ENCODE measurements around the gene GDF15. TPM values are rescaled to one million over a fixed set of nuclear protein-coding genes. Genes with fewer than 3 reads are reported as not detected.
A peak's percentile ranks its signal among the peaks of the same experiment; 100 is the strongest.

The GDF15 gene
- polyA plus RNA-seq, 3 donors, result 0.36 TPM; not detected in 2

- intact Hi-C loops (cut with micrococcal nuclease), result loop anchor here (1.0 to 5.0 kb wide), 3 partner anchors 38 to 61 kb away; partner anchors contain the start of gene GDF15 (in 2 of the 2)
- no peaks in the 10 kb centered on the region for H3K9me3 Mint-ChIP-seq
- Histone ChIP-seq H3K4me2 (replicated peaks; ENCODE audit: extremely low read depth, low read length, poor library complexity, severe bottlenecking) (no peak overlapping the region), H2AFZ (ENCODE audit: insufficient read depth, low read depth, low read length, poor library complexity, severe bottlenecking) (no peak overlapping the region), H3K79me2 (ENCODE audit: insufficient read depth, low read length) (no peaks in the 10 kb centered on the region), H3K36me3 (replicated peaks in 1 of 2; ENCODE audit: control insufficient read depth in 1 of 2, insufficient read depth in 2 of 2, low read length in 2 of 2) (peaks cover 8 to 22% of the 10 kb centered on the region in 2 donors), H3K9me3 (replicated peaks in 1 of 2; ENCODE audit: control insufficient read depth in 1 of 2, insufficient read depth in 1 of 2, low read length in 2 of 2) (no peaks in the 10 kb centered on the region), H3K4me3 (replicated peaks in 1 of 3; ENCODE audit: low read depth in 2 of 3, low read length in 3 of 3) (no peak overlapping the region), H3K9ac (ENCODE audit: insufficient read depth, low read length, poor library complexity, severe bottlenecking) (no peak overlapping the region), H3K27ac (ENCODE audit: low read depth in 1 of 2, low read length in 2 of 2) (no peak overlapping the region), H3K27me3 (ENCODE audit: control insufficient read depth in 2 of 2, insufficient read depth in 2 of 2, low read length in 2 of 2) (no peaks in the 10 kb centered on the region), H4K20me1 (ENCODE audit: insufficient read depth, low read length) (peaks cover 33% of the 10 kb centered on the region), H3K4me1 (ENCODE audit: control insufficient read depth in 1 of 2, insufficient read depth in 2 of 2, low read length in 2 of 2) (peaks cover 0 to 3% of the 10 kb centered on the region in 2 donors)
- no peak overlapping the region for H3K4me3 Mint-ChIP-seq
- no CpG with 5 or more reads among the region's 12 CpGs for WGBS (ENCODE audit: insufficient coverage)
- H3K36me3 Mint-ChIP-seq, result peaks cover 54 to 79% of the 10 kb centered on the region in 2 donors
- H3K27me3 Mint-ChIP-seq (ENCODE audit: low read depth in 3 of 3), result peaks cover 0 to 1% (median 0%) of the 10 kb centered on the region in 3 donors
- H3K27ac Mint-ChIP-seq, result no peak overlapping the region
- DNase-seq, result peak; percentile 53 to 67 (median 54)
- H3K4me1 Mint-ChIP-seq, result peaks cover 13% of the 10 kb centered on the region
- TF ChIP-seq, protein P1, sequence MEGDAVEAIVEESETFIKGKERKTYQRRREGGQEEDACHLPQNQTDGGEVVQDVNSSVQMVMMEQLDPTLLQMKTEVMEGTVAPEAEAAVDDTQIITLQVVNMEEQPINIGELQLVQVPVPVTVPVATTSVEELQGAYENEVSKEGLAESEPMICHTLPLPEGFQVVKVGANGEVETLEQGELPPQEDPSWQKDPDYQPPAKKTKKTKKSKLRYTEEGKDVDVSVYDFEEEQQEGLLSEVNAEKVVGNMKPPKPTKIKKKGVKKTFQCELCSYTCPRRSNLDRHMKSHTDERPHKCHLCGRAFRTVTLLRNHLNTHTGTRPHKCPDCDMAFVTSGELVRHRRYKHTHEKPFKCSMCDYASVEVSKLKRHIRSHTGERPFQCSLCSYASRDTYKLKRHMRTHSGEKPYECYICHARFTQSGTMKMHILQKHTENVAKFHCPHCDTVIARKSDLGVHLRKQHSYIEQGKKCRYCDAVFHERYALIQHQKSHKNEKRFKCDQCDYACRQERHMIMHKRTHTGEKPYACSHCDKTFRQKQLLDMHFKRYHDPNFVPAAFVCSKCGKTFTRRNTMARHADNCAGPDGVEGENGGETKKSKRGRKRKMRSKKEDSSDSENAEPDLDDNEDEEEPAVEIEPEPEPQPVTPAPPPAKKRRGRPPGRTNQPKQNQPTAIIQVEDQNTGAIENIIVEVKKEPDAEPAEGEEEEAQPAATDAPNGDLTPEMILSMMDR (IDR thresholded peaks at IDR 0.05), result peak; percentile 77
Measured at GRCh38 chr19:18349524-18350128, 36.3 kb upstream of the GDF15 start.

- no peak overlapping the region for H3K4me3 Mint-ChIP-seq
- H3K9ac ChIP-seq (ENCODE audit: insufficient read depth, low read length, poor library complexity, severe bottlenecking), result no peak overlapping the region
- peaks cover 33% of the 10 kb centered on the region for H4K20me1 ChIP-seq (ENCODE audit: insufficient read depth, low read length)
- no peak overlapping the region for H3K4me3 ChIP-seq (replicated peaks in 1 of 3; ENCODE audit: low read depth in 2 of 3, low read length in 3 of 3)
- TF ChIP-seq, protein P1 (IDR thresholded peaks at IDR 0.05), result no peak
- peak overlapping the region in 1 of 7 donors; percentile 24 for H3K27ac Mint-ChIP-seq
- no peak overlapping the region for H3K27ac ChIP-seq (ENCODE audit: low read depth in 1 of 2, low read length in 2 of 2)
- H3K27me3 ChIP-seq (ENCODE audit: control insufficient read depth in 2 of 2, insufficient read depth in 2 of 2, low read length in 2 of 2), result no peaks in the 10 kb centered on the region
- H3K36me3 Mint-ChIP-seq, result peaks cover 49 to 75% of the 10 kb centered on the region in 2 donors
- H3K36me3 ChIP-seq (replicated peaks in 1 of 2; ENCODE audit: control insufficient read depth in 1 of 2, insufficient read depth in 2 of 2, low read length in 2 of 2), result peaks cover 7 to 22% of the 10 kb centered on the region in 2 donors
- 85% methylated on average over 8 of the region's 9 CpGs for WGBS (ENCODE audit: insufficient coverage)
- no peaks in the 10 kb centered on the region for H3K9me3 Mint-ChIP-seq
- no peak overlapping the region for H3K4me2 ChIP-seq (replicated peaks; ENCODE audit: extremely low read depth, low read length, poor library complexity, severe bottlenecking)
- DNase-seq, result no peak
- H3K4me1 Mint-ChIP-seq, result peaks cover 7% of the 10 kb centered on the region
- no peaks in the 10 kb centered on the region for H3K4me1 ChIP-seq (ENCODE audit: control insufficient read depth in 1 of 2, insufficient read depth in 2 of 2, low read length in 2 of 2)
- no peak overlapping the region for H2AFZ ChIP-seq (ENCODE audit: insufficient read depth, low read depth, low read length, poor library complexity, severe bottlenecking)
- H3K27me3 Mint-ChIP-seq (ENCODE audit: low read depth in 3 of 3), result peaks cover 0 to 1% (median 0%) of the 10 kb centered on the region in 3 donors
- no peaks in the 10 kb centered on the region for H3K9me3 ChIP-seq (replicated peaks in 1 of 2; ENCODE audit: control insufficient read depth in 1 of 2, insufficient read depth in 1 of 2, low read length in 2 of 2)
- H3K79me2 ChIP-seq (ENCODE audit: insufficient read depth, low read length), result no peaks in the 10 kb centered on the region
- intact Hi-C loops (cut with micrococcal nuclease), result loop anchor here in 1 of 2 donors (5.0 kb wide), 1 partner anchor 37 kb away; the partner anchor contains the start of gene GDF15
Measured at GRCh38 chr19:18350490-18350889, 35.5 kb upstream of the GDF15 start.

Measured in CD14-positive monocyte (primary cell).